Common myeloid progenitor, CD34-positive (primary cell): ENCODE data around the gene AMPD2.

Experiments used
- CTCF ChIA-PET: fragments of 350-600 bp; sonication (Branson Sonifier 250); formaldehyde crosslinking; loops from one replicate; lab custom pipeline; 2021; ENCODE audit warnings: antibody characterized with exemption; lab: Charles Lee
- POLR2A ChIA-PET: fragments of 350-600 bp; sonication (Branson Sonifier 250); formaldehyde crosslinking; loops from one replicate; lab custom pipeline; 2021; ENCODE audit warnings: antibody characterized with exemption; lab: Charles Lee
- DNase-seq, 3 donors: peaks; one replicate each; pipeline versions ENCODE4 v3.0.0 to v3.0.0-alpha.2; 2013
- H3K27ac ChIP-seq, 2 experiments: 1 replicate in 1 of 2; 2 replicates in 1 of 2; pipeline ENCODE4 v1.7.0; 2013; ENCODE audit warnings: inconsistent platforms in 2 of 2, low read length in 2 of 2, mild to moderate bottlenecking in 2 of 2, low read depth in 1 of 2, moderate library complexity in 1 of 2; ENCODE audit not compliant: severe bottlenecking in 2 of 2, insufficient read depth in 1 of 2, poor library complexity in 1 of 2
- H3K27me3 ChIP-seq, 5 experiments: replicated peaks in 2 of 5; 1 replicate in 3 of 5; 2 replicates in 2 of 5; pipeline versions ENCODE4 v1.6.1 to v1.7.0; 2013; ENCODE audit warnings: low read length in 4 of 5, mild to moderate bottlenecking in 2 of 5, moderate library complexity in 2 of 5, inconsistent platforms in 1 of 5; ENCODE audit not compliant: insufficient read depth in 5 of 5, control insufficient read depth in 4 of 5
- H3K36me3 ChIP-seq, 4 experiments: 1 replicate in 2 of 4; 2 replicates in 2 of 4; pipeline versions ENCODE4 v1.6.1 to v1.7.0; 2013; ENCODE audit warnings: low read length in 3 of 4, control low read depth in 1 of 4, mild to moderate bottlenecking in 1 of 4; ENCODE audit not compliant: control insufficient read depth in 4 of 4, insufficient read depth in 4 of 4
- H3K4me1 ChIP-seq, 4 experiments: 1 replicate in 3 of 4; 2 replicates in 1 of 4; pipeline versions ENCODE4 v1.6.1 to v1.7.1; 2013; ENCODE audit warnings: low read length in 3 of 4, mild to moderate bottlenecking in 3 of 4, control low read depth in 1 of 4, inconsistent platforms in 1 of 4, moderate library complexity in 1 of 4; ENCODE audit not compliant: control insufficient read depth in 4 of 4, insufficient read depth in 4 of 4; ENCODE audit errors: control extremely low read depth in 1 of 4
- H3K4me3 ChIP-seq, 7 experiments: 1 replicate in 4 of 7; 2 replicates in 3 of 7; pipeline versions ENCODE4 v1.5.1 to v1.7.0; 2013; ENCODE audit warnings: mild to moderate bottlenecking in 7 of 7, low read length in 6 of 7, moderate library complexity in 6 of 7, inconsistent platforms in 2 of 7, low read depth in 2 of 7, control low read depth in 1 of 7; ENCODE audit not compliant: insufficient read depth in 4 of 7, control insufficient read depth in 1 of 7; ENCODE audit errors: extremely low read depth in 1 of 7
- H3K9me3 ChIP-seq, 5 experiments: 1 replicate in 4 of 5; 2 replicates in 1 of 5; pipeline versions ENCODE4 v1.6.1 to v1.7.1; 2013; ENCODE audit warnings: low read length in 4 of 5, mild to moderate bottlenecking in 2 of 5, inconsistent platforms in 1 of 5, low read depth in 1 of 5, moderate library complexity in 1 of 5; ENCODE audit not compliant: control insufficient read depth in 4 of 5, insufficient read depth in 2 of 5; ENCODE audit errors: control extremely low read depth in 1 of 5
- WGBS: methylation state at CpG from one replicate; pipeline ENCODE4 v1.1.5; 2013; ENCODE audit not compliant: insufficient coverage; 5-methylcytosine and 5-hydroxymethylcytosine counted together

AMPD2 gene

DNA sequence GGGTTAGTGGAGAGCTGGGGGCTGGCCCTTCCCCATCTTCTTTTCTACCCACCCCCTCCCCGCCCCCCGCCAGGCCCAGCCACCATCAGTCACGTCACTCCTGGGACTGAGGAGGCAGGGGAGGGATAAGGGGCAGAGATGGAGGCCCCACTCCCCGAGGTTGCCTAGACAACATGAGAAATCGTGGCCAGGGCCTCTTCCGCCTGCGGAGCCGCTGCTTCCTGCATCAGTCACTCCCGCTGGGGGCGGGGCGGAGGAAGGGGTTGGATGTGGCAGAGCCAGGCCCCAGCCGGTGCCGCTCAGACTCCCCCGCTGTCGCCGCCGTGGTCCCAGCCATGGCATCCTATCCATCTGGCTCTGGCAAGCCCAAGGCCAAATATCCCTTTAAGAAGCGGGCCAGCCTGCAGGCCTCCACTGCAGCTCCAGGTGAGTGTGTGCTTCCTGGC is 1.2 kb downstream of the AMPD2 start:
- no peaks in the 10 kb centered on the region for H3K9me3 ChIP-seq
- H3K27ac ChIP-seq = peak overlapping the region; percentile 97 to 99
- POLR2A ChIA-PET = interaction anchor here (0.7 to 2.0 kb wide), 3 partner anchors 8 to 74 kb away, joined by 4 to 14 read pairs (median 5); partner anchors contain the start of gene GNAI3
- CTCF ChIA-PET = interaction anchor here (0.6 to 25.8 kb wide), 11 partner anchors 8 to 153 kb away, joined by 3 to 430 read pairs (median 4); partner anchors contain the start of genes GNAI3 and GPR61
- H3K4me3 ChIP-seq = peak overlapping the region; percentile 76 to 97 (median 93)
- peaks cover 0 to 9% (median 6%) of the 10 kb centered on the region in 4 experiments for H3K36me3 ChIP-seq
- no peaks in the 10 kb centered on the region for H3K27me3 ChIP-seq
- H3K4me1 ChIP-seq = peaks cover 48 to 85% (median 75%) of the 10 kb centered on the region in 4 experiments
- peak; percentile 97 to 99 (median 99) for DNase-seq
- WGBS = 0% methylated on average over 13 of the region's 18 CpGs

DNA sequence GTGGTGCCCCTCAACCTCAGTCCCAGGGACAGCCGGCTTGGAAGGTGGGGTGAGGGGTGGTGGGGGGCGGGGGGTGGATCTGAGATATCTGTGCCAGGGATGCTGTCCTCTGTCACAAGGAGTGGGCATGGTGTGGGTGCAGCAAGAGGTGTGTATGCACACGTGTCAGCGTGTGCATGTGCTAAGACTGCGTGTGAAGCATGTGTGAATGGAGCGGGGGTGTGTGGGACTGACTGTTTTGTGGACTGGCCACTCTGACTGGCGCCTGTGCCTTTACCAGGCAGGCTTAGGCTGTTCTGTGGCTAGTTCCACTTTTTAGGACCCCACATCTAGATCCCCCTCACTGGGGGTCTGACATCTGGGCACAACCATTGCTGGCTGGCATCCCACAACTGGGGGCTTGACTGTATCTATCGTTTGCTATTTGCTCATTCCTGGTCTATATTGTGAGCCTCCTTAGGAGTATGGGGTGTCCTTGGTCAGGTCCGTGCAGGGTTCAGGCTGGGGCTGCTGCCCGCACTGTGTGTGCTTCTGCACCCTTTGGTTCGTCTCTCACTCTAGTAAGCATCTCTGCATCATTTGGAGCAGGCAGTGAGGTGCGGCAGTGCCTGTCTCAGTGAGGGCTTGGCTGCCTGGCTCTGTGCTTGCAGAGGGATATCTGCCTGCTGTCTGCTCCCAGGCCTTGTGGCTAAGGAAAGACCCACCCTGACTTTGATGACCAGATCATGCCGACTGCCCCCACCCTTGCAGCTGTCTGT is 1.9 kb downstream of the AMPD2 start:
- peaks cover 41 to 78% (median 69%) of the 10 kb centered on the region in 4 experiments for H3K4me1 ChIP-seq
- no peaks in the 10 kb centered on the region for H3K9me3 ChIP-seq
- H3K36me3 ChIP-seq = peaks cover 6 to 16% (median 11%) of the 10 kb centered on the region in 4 experiments
- peak overlapping the region; percentile 21 to 97 (median 87) for H3K4me3 ChIP-seq
- H3K27ac ChIP-seq = peak overlapping the region; percentile 66 to 99
- ChIA-PET POLR2A (no interaction called here), CTCF (interaction anchor here (1.1 to 25.8 kb wide), 5 partner anchors 9 to 82 kb away, joined by 3 to 430 read pairs (median 19); partner anchors contain the start of genes GNAI3 and GPR61)
- 26% methylated on average over 7 of the region's 13 CpGs for WGBS
- DNase-seq = no peak
- H3K27me3 ChIP-seq = no peaks in the 10 kb centered on the region

DNA sequence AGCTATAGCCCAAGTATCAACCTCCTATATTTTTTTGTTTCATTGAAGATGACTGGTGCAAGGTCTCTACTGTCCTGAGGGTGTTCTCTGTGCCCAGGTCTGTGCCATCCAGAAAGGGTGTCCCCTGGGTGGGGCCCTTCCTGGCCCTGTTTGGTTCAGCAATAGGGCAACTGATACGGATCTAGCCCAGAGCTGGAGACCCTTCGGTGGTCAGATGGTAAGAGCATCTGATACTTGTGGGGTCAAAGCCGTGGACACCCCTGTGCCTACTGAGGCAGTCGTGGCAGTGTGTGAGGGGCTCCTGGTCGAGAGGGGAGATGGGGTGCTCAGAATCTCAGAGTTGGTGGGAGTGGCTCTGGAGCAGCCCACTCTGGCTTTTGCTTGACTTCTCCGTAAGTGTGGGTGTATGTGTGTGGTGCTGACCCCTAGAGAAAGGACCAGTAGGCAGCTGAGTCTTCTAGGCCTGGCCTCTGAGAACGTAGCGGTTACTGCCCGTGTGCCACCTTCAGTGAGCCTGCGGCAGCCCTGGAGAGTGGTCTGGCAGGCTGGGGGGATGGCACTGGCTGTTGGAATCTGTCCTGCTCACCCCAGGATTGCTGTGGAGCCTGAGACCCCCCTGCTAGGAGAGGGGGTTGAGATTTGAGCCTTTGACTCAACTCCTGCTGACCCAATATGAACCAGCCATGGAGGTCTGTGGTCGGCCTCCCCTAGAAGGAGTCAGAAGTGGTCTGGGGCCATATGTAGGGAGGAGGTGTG is 2.7 kb downstream of the AMPD2 start:
- peaks cover 7 to 24% (median 18%) of the 10 kb centered on the region in 4 experiments for H3K36me3 ChIP-seq
- H3K4me3 ChIP-seq = peak overlapping the region in 6 of 7 experiments; percentile 74 to 97 (median 90)
- no peaks in the 10 kb centered on the region for H3K9me3 ChIP-seq
- 92% methylated on average over 8 of the region's 11 CpGs for WGBS
- peaks cover 33 to 70% (median 63%) of the 10 kb centered on the region in 4 experiments for H3K4me1 ChIP-seq
- no peak for DNase-seq
- peak overlapping the region; percentile 66 to 99 for H3K27ac ChIP-seq
- CTCF ChIA-PET = interaction anchor here (1.1 to 25.8 kb wide), 8 partner anchors 9 to 83 kb away, joined by 3 to 430 read pairs (median 22); partner anchors contain the start of genes GNAI3 and GPR61
- no peaks in the 10 kb centered on the region for H3K27me3 ChIP-seq
- POLR2A ChIA-PET = no interaction called here

GRCh38 chr1:109622895-109623294 is 3.3 kb downstream of the AMPD2 start:
- H3K27me3 ChIP-seq = no peaks in the 10 kb centered on the region
- ChIA-PET CTCF (interaction anchor here (0.9 to 25.8 kb wide), 8 partner anchors 10 to 132 kb away, joined by 3 to 430 read pairs (median 22); partner anchors contain the start of genes GNAI3 and GPR61), POLR2A (no interaction called here)
- peaks cover 28 to 65% (median 61%) of the 10 kb centered on the region in 4 experiments for H3K4me1 ChIP-seq
- H3K36me3 ChIP-seq = peaks cover 9 to 30% (median 23%) of the 10 kb centered on the region in 4 experiments
- DNase-seq = peak in 1 of 3 donors; percentile 59
- peak overlapping the region; percentile 66 to 99 for H3K27ac ChIP-seq
- peak overlapping the region in 6 of 7 experiments; percentile 17 to 97 (median 79) for H3K4me3 ChIP-seq
- 61% methylated on average over 2 of the region's 3 CpGs for WGBS
- no peaks in the 10 kb centered on the region for H3K9me3 ChIP-seq

DNA sequence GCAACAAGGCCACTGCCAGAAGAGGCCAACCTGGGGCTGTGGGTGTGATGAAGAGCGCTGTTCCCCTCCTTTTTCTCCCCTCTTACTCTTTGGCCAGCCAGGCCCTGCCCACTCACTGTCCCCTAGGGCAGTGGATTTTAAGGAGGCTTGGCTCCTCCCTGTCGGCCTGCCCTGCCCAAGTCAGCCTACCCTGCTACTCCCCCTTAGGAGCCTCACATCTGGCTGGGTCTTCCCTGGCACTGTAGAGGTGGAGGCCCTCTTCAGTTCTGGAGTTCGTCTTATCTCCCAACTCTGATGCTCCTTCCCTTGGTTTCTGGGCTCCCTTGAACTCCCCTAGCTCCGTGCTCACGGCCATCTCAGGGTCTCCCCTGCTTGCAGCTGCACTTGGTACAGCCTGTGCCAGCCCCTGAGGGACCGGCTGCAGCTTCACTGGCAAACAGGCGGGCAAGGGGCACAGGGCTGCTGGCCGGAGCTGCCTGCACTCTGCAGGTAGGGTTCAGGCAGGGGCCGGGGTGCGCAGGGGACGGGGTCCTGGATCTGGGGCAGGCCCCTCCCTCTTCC is 4.0 kb downstream of the AMPD2 start:
- no peaks in the 10 kb centered on the region for H3K27me3 ChIP-seq
- peak overlapping the region; percentile 15 to 97 (median 63) for H3K4me3 ChIP-seq
- H3K9me3 ChIP-seq = no peaks in the 10 kb centered on the region
- WGBS = 29% methylated on average over 10 of the region's 11 CpGs
- ChIA-PET CTCF (interaction anchor here (0.7 to 25.8 kb wide), 13 partner anchors 9 to 133 kb away, joined by 3 to 430 read pairs (median 11); partner anchors contain the start of genes GNAI3 and GPR61), POLR2A (interaction anchor here (0.7 to 1.8 kb wide), 2 partner anchors 75 to 507 kb away, joined by 3 to 10 read pairs; partner anchors contain the start of gene GNAI3)
- DNase-seq = peak in 2 of 3 donors; percentile 50 to 64
- H3K27ac ChIP-seq = peak overlapping the region; percentile 66 to 99
- H3K4me1 ChIP-seq = peaks cover 22 to 62% (median 57%) of the 10 kb centered on the region in 4 experiments
- peaks cover 16 to 38% (median 29%) of the 10 kb centered on the region in 4 experiments for H3K36me3 ChIP-seq
